Right renal cortex interstitium (tissue), 3 donors: Measurements from ENCODE around the gene TLR3. TPM values are rescaled to one million over a fixed set of nuclear protein-coding genes. Genes with fewer than 3 reads are reported as not detected.
"Not testable (repeated sequence)": the region's sequence is repeated elsewhere in the genome, so short reads cannot be mapped to it uniquely, and the experiment has no call there.

Source experiments
- DNase-seq, 3 donors: peaks; one replicate each; pipeline ENCODE4 v3.0.0-alpha.2; 2013; ENCODE audit warnings: low read depth in 3 of 3, low spot score in 2 of 3
- polyA plus RNA-seq, 3 donors: library from polyadenylated mRNA; unstranded; fragments of 120-200 nt; gene quantifications; one replicate each; pipeline ENCODE4 v1.2.1, GENCODE V29; 2013; ENCODE audit not compliant: insufficient read length in 3 of 3

TLR3 gene
- 10 to 100 TPM; 14.2 to 14.9 (median 14.2) TPM for polyA plus RNA-seq

- DNase-seq, result peak in 1 of 3 donors; percentile 52
Measured at GRCh38 chr4:186068581-186069348, at the start of gene TLR3. TLR3 (plus strand) TSS chr4:186069156; CDS start chr4:186076620, 7,464 bp downstream.

- no peak for DNase-seq
Measured at GRCh38 chr4:186019269-186019668, 49.7 kb upstream of the TLR3 start.

- no peak for DNase-seq
Measured at GRCh38 chr4:186020106-186020792, 48.7 kb upstream of the TLR3 start.

GRCh38 chr4:186020793-186021407 is 48.1 kb upstream of the TLR3 start:
- no peak for DNase-seq

- DNase-seq, result no peak
Measured at GRCh38 chr4:186021461-186022167, 47.3 kb upstream of the TLR3 start.

GRCh38 chr4:186023975-186024374 is 45.0 kb upstream of the TLR3 start:
- DNase-seq, result no peak

- no peak for DNase-seq
Measured at GRCh38 chr4:186024637-186025407, 44.1 kb upstream of the TLR3 start.

- DNase-seq, result no peak
Measured at GRCh38 chr4:186025408-186025690, 43.6 kb upstream of the TLR3 start.

- DNase-seq, result no peak
Measured at GRCh38 chr4:186027405-186027804, 41.6 kb upstream of the TLR3 start.

GRCh38 chr4:186029571-186030398 is 39.2 kb upstream of the TLR3 start:
- DNase-seq, result peak; percentile 62 to 70 (median 66)

- no peak for DNase-seq
Measured at GRCh38 chr4:186030399-186030775, 38.6 kb upstream of the TLR3 start.

GRCh38 chr4:186030795-186031194 is 38.2 kb upstream of the TLR3 start:
- DNase-seq, result no peak

GRCh38 chr4:186032259-186032658 is 36.7 kb upstream of the TLR3 start:
- DNase-seq, result no peak

- no peak for DNase-seq
Measured at GRCh38 chr4:186033027-186033426, 35.9 kb upstream of the TLR3 start.

- DNase-seq, result not testable (repeated sequence)
Measured at GRCh38 chr4:186034613-186035012, 34.3 kb upstream of the TLR3 start.

- DNase-seq, result no peak
Measured at GRCh38 chr4:186036976-186037581, 31.9 kb upstream of the TLR3 start.

- peak; percentile 75 to 81 (median 76) for DNase-seq
Measured at GRCh38 chr4:186037692-186038658, 31.0 kb upstream of the TLR3 start.

GRCh38 chr4:186039697-186040096 is 29.3 kb upstream of the TLR3 start:
- DNase-seq, result no peak
